GM21381 (cell line): ENCODE data around the gene LPGAT1.
"Not testable (repeated sequence)": the region's sequence is repeated elsewhere in the genome, so short reads cannot be mapped to it uniquely, and the experiment has no call there.

Experiments
- ATAC-seq: cut with Tn5 transposase; IDR thresholded peaks from one replicate; pipeline ENCODE4 v1.9.1; 2021; ENCODE audit warnings: mild to moderate bottlenecking, moderate library complexity; ENCODE audit not compliant: unreplicated experiment

Gene LPGAT1

GRCh38 chr1:211708006-211708405 lies 122.6 kb downstream of the LPGAT1 start:
- ATAC-seq: no peak

- no peak for ATAC-seq
These were observed 125.0 kb downstream of the LPGAT1 start for GRCh38 chr1:211705467-211706091.

GRCh38 chr1:211704543-211704942 lies 126.0 kb downstream of the LPGAT1 start:
- ATAC-seq: no peak

- ATAC-seq: no peak
These were observed 126.6 kb downstream of the LPGAT1 start for GRCh38 chr1:211703812-211704537.

DNA sequence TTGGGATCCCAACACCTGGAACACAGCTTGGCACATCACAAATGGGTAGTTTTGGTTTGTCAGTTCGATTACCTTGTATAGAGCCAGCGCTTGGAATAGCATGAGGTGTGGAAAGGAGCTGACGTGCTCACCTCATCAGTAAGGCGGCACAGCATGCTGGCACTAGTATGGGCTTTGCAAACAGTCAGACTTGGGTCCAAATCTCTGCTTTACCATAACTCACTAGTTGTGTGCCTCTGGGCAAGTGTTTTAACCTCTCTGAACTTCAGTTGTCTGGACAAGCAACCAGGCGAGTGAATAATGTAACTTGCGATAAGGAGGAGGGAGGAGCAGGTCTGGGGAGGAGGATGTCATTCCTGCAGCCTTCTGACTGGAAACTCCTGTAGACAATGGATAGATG lies 128.8 kb downstream of the LPGAT1 start:
- ATAC-seq: no peak

DNA sequence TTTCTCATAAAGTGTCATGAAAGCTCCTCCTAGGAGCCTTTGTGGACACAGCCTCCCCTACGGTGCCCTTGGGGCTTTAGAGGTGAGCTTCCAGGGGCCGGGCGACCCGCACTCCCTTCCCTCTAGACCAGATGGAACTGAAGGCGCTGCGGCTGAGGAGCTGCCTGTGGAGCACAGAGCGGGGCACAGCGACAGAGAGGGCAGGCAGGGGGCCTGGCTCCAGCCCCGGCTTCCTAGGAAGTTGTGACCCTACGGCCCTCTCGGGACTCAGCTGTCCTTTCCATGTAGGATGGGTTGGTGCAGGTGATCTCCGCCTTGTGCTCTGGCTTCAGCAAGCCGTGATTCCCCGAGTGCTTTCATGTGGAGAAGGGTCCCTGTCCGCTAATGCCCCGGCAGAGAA lies 131.5 kb downstream of the LPGAT1 start:
- no peak for ATAC-seq

DNA sequence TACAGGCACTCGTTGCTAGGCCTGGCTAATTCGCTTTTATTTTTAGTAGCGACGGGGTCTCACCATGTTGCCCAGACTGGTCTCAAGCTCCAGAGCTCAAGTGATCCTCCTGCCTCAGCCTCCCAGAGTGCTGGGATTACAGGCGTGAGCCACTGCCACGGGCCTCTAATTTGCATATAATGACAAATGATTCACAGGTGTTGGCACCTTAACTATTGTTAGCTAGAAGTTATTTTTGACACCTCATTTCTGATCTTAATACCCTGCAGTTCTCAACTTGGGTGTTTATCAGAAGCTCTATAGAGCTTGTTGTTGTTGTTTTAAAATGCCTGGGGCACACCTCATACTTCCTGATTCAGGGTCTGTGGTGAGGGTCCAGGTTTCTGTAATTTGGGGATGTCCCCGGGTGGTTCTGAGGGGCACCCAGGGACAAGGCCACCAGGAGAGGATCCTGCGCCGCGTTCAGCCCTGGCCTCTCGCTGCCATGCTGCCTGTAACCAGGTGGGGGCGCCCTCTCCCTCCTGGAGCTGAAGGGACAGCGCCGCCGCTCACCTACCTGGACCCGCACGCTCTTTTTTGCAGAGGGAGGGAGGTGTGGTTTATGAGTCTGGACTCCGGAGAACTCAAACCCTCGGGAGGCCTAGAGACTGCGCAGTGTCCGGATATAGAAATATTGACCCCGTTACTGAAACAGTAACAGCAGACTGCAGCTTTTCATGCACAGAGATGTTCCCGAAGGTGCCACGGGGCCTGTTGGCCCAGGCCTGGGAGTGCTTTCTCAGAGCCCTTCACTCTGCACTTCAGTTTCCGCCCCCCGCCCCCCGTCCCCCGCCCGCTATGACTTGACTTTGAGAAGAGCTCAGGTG lies 132.2 kb downstream of the LPGAT1 start:
- ATAC-seq: peak; percentile 41

- peak; percentile 74 for ATAC-seq
These were observed 133.2 kb downstream of the LPGAT1 start for GRCh38 chr1:211697356-211697755.

DNA sequence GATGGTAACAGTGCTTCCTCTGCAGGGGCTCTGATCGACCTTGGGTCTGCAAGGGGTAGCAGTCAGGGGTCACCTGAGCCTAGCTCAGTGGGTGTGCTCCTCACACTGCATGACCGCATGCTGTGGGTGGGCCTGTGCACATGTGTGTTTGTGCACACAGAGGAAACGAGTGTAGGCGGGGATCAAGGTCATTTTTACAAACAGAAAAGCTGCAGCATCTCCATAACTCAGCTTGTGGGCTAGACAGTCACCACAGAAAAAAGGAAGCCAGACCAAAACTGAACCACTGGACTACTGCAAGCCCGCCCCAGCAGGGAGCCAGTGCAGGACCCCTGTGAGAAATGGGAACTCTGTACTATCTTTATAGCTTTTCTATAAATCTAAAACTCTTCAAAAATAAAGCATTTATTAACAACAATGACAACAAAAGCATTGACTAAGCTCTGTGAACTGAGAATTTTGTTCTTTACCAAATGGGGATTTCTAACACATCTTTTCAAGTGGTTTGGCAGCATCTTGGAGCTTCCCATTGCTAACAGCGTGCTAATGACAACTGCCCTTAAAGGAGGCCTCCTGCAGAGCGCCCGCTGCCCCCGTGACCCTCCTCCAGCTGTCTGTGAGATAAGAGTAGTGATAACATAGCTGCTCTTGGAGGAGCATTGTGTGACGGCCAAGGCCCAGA lies 135.3 kb downstream of the LPGAT1 start:
- peak; percentile 47 for ATAC-seq

DNA sequence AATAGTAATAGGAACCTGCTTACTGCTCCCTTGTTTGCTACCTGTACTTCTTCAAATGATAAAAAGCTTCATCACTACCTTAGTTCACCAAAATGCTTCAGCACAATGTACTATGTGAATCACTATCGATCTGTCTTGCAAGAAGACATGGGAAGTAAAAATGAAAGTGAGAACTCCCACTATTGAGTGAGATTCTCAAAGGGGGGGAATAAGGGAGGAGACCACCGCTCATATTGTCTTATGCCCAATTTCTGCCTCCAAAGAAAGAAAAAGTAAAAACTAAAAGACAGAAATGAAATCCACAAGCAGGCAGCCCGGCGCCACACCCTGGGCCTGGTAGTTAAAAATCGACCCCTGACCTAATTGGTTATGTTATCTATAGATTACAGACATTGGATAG lies 136.7 kb downstream of the LPGAT1 start:
- ATAC-seq: not testable (repeated sequence)
